ENCODE results near the gene P2RX6.
"Not testable (repeated sequence)": the region's sequence is repeated elsewhere in the genome, so short reads cannot be mapped to it uniquely, and the experiment has no call there.

The P2RX6 gene

GRCh38 chr22:21030621-21031544 lies 15.9 kb downstream of the P2RX6 start:
- TF ChIP-seq POU2F2 (IDR thresholded peaks at IDR 0.05; ENCODE audit: low read depth, low read length) (no peak), PAX5 (IDR thresholded peaks at IDR 0.05; ENCODE audit: insufficient read depth, low read length, severe bottlenecking) (no peak), SPI1 (IDR thresholded peaks at IDR 0.05; ENCODE audit: low read depth, low read length) (no peak), POLR2AphosphoS5 (IDR thresholded peaks at IDR 0.05; ENCODE audit: low read depth, low read length) (no peak), POLR2A (IDR thresholded peaks at IDR 0.05; ENCODE audit: low read depth, low read length) (no peak), TAF1 (IDR thresholded peaks at IDR 0.05; ENCODE audit: low read depth, low read length) (no peak)
- DNase-seq (ENCODE audit: insufficient read length, low spot score): no peak
- FAIRE-seq: no peak

GRCh38 chr22:21031545-21032036 lies 16.6 kb downstream of the P2RX6 start:
- TF ChIP-seq PAX5 (IDR thresholded peaks at IDR 0.05; ENCODE audit: insufficient read depth, low read length, severe bottlenecking): no peak
- TF ChIP-seq POLR2AphosphoS5 (IDR thresholded peaks at IDR 0.05; ENCODE audit: low read depth, low read length): no peak
- no peak for TF ChIP-seq TAF1 (IDR thresholded peaks at IDR 0.05; ENCODE audit: low read depth, low read length)
- no peak for TF ChIP-seq POLR2A (IDR thresholded peaks at IDR 0.05; ENCODE audit: low read depth, low read length)
- TF ChIP-seq SPI1 (IDR thresholded peaks at IDR 0.05; ENCODE audit: low read depth, low read length): no peak
- no peak for TF ChIP-seq POU2F2 (IDR thresholded peaks at IDR 0.05; ENCODE audit: low read depth, low read length)
- no peak for FAIRE-seq
- DNase-seq (ENCODE audit: insufficient read length, low spot score): no peak

DNA sequence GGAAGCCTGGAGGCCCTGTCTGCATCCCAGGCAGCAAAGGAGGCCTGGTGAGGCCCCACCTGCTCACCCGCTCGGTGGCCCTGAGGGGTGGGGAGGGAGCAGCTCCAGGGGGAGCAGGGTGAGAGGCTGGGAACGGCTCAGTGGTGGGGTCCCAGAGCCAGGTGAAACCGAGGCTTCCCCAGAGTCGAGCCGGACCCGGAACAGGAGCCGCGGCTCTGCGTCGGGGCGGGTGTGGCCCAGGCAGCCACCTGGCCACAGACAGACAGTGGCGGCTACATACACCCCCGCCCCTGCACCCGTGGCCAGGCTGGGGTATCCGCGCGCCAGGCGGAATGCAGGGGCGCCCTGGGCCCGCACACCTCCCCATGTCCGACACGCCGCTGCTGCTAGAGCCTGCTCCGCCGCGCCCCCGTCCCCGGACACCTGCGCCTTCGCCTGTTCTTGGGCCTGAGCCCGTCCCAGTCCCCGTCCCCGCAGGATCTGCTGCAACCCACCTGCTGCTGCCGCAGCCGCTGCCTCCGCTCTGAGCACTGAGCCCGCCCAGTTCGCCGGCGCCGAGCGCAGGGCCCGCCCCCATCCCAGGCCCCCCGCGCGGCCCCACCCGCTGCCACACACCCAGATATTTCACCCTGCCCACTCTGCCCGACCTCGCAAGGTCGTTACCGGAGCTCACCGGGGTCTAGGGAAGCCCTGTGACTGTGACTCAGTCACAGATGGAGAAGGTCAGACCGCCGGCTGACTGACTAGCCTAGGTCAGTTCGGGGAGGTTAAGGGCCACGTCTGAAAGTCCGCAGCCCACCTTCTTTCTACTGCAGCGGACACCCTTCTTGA lies 17.3 kb downstream of the P2RX6 start, which contains the start of gene SLC7A4:
Gene SLC7A4, minus strand, starts transcription at position 525 of the 831 bp plus-strand sequence. CDS start 749 bp downstream, outside the sequence.
- TF ChIP-seq POLR2AphosphoS5 (IDR thresholded peaks at IDR 0.05; ENCODE audit: low read depth, low read length) (no peak), PAX5 (IDR thresholded peaks at IDR 0.05; ENCODE audit: insufficient read depth, low read length, severe bottlenecking) (no peak), TAF1 (IDR thresholded peaks at IDR 0.05; ENCODE audit: low read depth, low read length) (no peak), POU2F2 (IDR thresholded peaks at IDR 0.05; ENCODE audit: low read depth, low read length) (no peak), POLR2A (IDR thresholded peaks at IDR 0.05; ENCODE audit: low read depth, low read length) (no peak)
- FAIRE-seq: no peak
- no peak for DNase-seq (ENCODE audit: insufficient read length, low spot score)

DNA sequence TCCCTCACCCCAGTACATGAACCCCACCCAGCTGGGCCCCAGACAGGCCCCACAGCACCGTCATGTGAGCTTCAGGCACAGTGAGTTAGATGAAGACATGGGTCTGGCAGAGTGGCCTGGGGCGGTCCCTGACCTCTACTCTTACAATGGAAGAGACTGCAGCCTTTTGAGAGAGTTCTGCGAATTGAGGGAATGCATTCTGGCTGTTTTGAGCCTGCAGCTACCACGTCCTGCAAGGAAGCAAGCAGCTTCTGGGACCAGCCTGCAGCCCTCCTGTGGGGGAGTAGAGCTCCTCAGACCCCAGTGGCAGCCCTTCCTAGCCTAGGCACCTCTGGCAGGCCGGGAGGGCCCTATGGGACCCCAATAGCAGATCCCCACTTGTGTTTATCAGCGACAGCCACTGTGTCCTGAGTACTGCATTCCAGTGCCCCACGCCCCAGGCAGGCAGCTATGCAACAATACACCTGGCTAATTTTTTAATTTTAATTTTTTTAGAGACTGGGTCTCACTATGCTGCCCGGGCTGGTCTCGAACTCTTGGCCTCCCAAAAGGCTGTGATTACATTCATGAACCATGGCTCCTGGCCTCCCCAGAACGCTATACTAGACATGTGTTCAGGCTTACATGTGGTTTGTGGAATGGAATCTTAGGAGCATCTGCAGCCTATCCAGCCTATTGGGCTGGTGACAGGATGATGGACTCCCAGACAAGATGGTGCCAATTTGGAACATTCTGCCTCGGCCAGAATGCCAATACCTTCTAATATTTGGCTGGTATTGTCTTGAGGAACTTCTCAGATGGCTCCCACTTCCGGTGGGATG lies 18.1 kb downstream of the P2RX6 start:
- FAIRE-seq (no peak), DNase-seq (ENCODE audit: insufficient read length, low spot score) (no peak)
- no peak for TF ChIP-seq POLR2AphosphoS5 (IDR thresholded peaks at IDR 0.05; ENCODE audit: low read depth, low read length)
- TF ChIP-seq TAF1 (IDR thresholded peaks at IDR 0.05; ENCODE audit: low read depth, low read length): no peak
- TF ChIP-seq POLR2A (IDR thresholded peaks at IDR 0.05; ENCODE audit: low read depth, low read length): no peak
- no peak for TF ChIP-seq PAX5 (IDR thresholded peaks at IDR 0.05; ENCODE audit: insufficient read depth, low read length, severe bottlenecking)
- no peak for TF ChIP-seq POU2F2 (IDR thresholded peaks at IDR 0.05; ENCODE audit: low read depth, low read length)
- no peak for TF ChIP-seq SPI1 (IDR thresholded peaks at IDR 0.05; ENCODE audit: low read depth, low read length)

DNA sequence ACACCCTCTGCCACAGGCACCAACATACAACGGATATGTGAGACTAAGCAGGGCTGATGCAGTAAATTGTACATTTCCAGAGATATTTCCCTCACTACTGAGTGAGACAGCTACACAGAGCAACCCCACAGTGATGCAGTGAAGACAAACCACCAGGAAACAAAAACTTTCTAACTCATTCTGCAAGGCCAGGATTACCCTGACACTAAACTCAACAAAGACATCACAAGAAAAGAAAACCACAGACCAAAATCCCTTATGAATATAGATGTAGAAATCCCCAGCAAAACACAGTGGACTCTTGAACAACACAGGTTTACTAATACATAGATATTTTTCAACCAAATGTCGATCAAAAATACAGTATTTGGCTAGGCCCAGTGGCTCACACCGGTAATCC lies 18.9 kb downstream of the P2RX6 start:
- TF ChIP-seq SPI1 (IDR thresholded peaks at IDR 0.05; ENCODE audit: low read depth, low read length) (no peak), POLR2A (IDR thresholded peaks at IDR 0.05; ENCODE audit: low read depth, low read length) (no peak), PAX5 (IDR thresholded peaks at IDR 0.05; ENCODE audit: insufficient read depth, low read length, severe bottlenecking) (no peak), POU2F2 (IDR thresholded peaks at IDR 0.05; ENCODE audit: low read depth, low read length) (no peak), TAF1 (IDR thresholded peaks at IDR 0.05; ENCODE audit: low read depth, low read length) (no peak), POLR2AphosphoS5 (IDR thresholded peaks at IDR 0.05; ENCODE audit: low read depth, low read length) (no peak)
- DNase-seq (ENCODE audit: insufficient read length, low spot score) (no peak), FAIRE-seq (no peak)

- DNase-seq (ENCODE audit: insufficient read length, low spot score) (no peak), FAIRE-seq (no peak)
- TF ChIP-seq POLR2AphosphoS5 (IDR thresholded peaks at IDR 0.05; ENCODE audit: low read depth, low read length) (no peak), POLR2A (IDR thresholded peaks at IDR 0.05; ENCODE audit: low read depth, low read length) (no peak), PAX5 (IDR thresholded peaks at IDR 0.05; ENCODE audit: insufficient read depth, low read length, severe bottlenecking) (no peak), TAF1 (IDR thresholded peaks at IDR 0.05; ENCODE audit: low read depth, low read length) (no peak), POU2F2 (IDR thresholded peaks at IDR 0.05; ENCODE audit: low read depth, low read length) (no peak)
Observed at GRCh38 chr22:21034989-21035388, 20.0 kb downstream of the P2RX6 start.

- TF ChIP-seq POLR2AphosphoS5 (IDR thresholded peaks at IDR 0.05; ENCODE audit: low read depth, low read length): no peak
- no peak for TF ChIP-seq PAX5 (IDR thresholded peaks at IDR 0.05; ENCODE audit: insufficient read depth, low read length, severe bottlenecking)
- no peak for TF ChIP-seq POLR2A (IDR thresholded peaks at IDR 0.05; ENCODE audit: low read depth, low read length)
- TF ChIP-seq TAF1 (IDR thresholded peaks at IDR 0.05; ENCODE audit: low read depth, low read length): no peak
- no peak for TF ChIP-seq POU2F2 (IDR thresholded peaks at IDR 0.05; ENCODE audit: low read depth, low read length)
- TF ChIP-seq SPI1 (IDR thresholded peaks at IDR 0.05; ENCODE audit: low read depth, low read length): no peak
- DNase-seq (ENCODE audit: insufficient read length, low spot score) (no peak), FAIRE-seq (no peak)
Observed at GRCh38 chr22:21038405-21038804, 23.4 kb downstream of the P2RX6 start.

- not testable (repeated sequence) for DNase-seq (ENCODE audit: insufficient read length, low spot score); FAIRE-seq
Observed at GRCh38 chr22:21039158-21039557, 24.2 kb downstream of the P2RX6 start.
